Activated CD4-positive, alpha-beta T cell treated with anti-CD3 and anti-CD28 coated beads, Interleukin-2, amount 50 U/mL, for 1 hour (primary cell): ENCODE results near the gene NNAT.

Experiments used
- DNase-seq: peaks from one replicate; pipeline ENCODE4 v3.0.0-alpha.2; 2020

The NNAT gene

DNA sequence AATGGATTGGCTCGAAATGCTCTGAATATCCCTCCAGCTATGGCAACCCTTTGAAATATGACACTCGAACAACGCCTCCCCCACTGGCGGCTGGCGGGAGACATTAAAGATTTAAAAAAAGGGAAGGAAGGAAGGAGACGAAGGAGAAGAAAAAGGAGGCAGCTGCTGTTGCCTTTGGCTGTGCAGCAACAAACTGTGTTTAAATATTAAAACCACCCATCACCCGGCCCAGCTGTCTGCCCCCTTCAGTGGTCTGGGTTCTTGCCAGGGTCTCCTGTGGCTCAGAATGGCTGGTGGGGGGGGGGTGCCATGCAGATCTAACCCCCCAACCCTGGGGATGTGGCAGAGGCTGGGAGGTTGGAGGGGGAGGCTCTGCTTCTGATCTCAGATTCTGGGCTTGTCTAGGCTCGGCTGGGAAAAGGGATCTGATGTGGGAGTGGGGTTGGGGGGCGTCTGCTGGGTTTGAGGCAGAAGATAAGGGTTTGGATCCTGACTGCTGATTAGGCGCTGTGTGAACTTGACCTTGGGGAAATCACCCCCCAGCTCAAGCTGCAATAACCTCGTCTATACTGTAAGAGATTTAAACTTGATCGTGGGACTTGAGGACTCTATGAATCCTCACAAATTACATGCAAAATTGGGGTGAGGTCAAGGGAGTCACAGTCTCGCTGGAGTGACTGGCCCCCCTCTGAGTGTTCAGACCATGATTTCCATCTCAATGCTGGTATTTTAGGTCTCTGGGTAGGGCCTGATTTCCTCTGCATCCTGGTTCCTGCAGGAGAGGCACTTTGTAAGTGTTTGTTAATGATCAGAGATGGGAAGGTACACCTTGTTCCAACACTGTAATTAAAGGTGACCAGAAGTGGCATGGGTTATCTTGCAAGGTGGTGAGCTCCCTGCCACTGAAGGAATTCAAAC, 46.9 kb downstream of the NNAT start:
- no peak for DNase-seq

- no peak for DNase-seq
These were observed 49.4 kb downstream of the NNAT start for GRCh38 chr20:37570419-37570818.

- no peak for DNase-seq
These were observed 50.0 kb downstream of the NNAT start for GRCh38 chr20:37571033-37571432.
